Measurements from ENCODE around the gene GAREM1. TPM values are rescaled to one million over a fixed set of nuclear protein-coding genes. Genes with fewer than 3 reads are reported as not detected.

The GAREM1 gene
- total and polyA plus RNA-seq, 12 donors, result 3.5 to 69.5 (median 23.0) TPM

GRCh38 chr18:32298171-32298667 lies 172.5 kb downstream of the GAREM1 start:
- H3K27me3 ChIP-seq, result no peaks in the 10 kb centered on the region
- 69 to 74% (median 70%) methylated on average over 6 of the region's 6 CpGs for WGBS, 4 donors
- no peak overlapping the region for H3K4me3 ChIP-seq
- intact Hi-C loops (cut with DNase I), result no loop called here
- H3K36me3 ChIP-seq (replicated peaks in 1 of 2), result no peaks in the 10 kb centered on the region
- H3K27ac ChIP-seq, result no peak overlapping the region
- H3K4me1 ChIP-seq (replicated peaks in 1 of 2), result peaks cover 4 to 16% of the 10 kb centered on the region in 2 donors
- DNase-seq, result no peak
- TF ChIP-seq CTCF (IDR thresholded peaks at IDR 0.05) (no peak), POLR2A (IDR thresholded peaks at IDR 0.05) (no peak)
- no peaks in the 10 kb centered on the region for H3K9me3 ChIP-seq (replicated peaks in 1 of 3)

- 69 to 75% (median 72%) methylated on average over 5 of the region's 5 CpGs for WGBS, 4 donors
- no peak overlapping the region for H3K27ac ChIP-seq
These were observed 173.0 kb downstream of the GAREM1 start for GRCh38 chr18:32297579-32298170.

GRCh38 chr18:32296851-32297250 lies 173.8 kb downstream of the GAREM1 start:
- Histone ChIP-seq H3K36me3 (replicated peaks in 1 of 2) (no peaks in the 10 kb centered on the region), H3K27me3 (no peaks in the 10 kb centered on the region), H3K9me3 (replicated peaks in 1 of 3) (no peaks in the 10 kb centered on the region), H3K4me1 (replicated peaks in 1 of 2) (peaks cover 4 to 10% of the 10 kb centered on the region in 2 donors), H3K27ac (no peak overlapping the region), H3K4me3 (no peak overlapping the region)
- no peak for TF ChIP-seq POLR2A (IDR thresholded peaks at IDR 0.05)
- TF ChIP-seq CTCF (IDR thresholded peaks at IDR 0.05), result no peak
- WGBS, 4 donors, result 95 to 100% (median 97%) methylated on average over 2 of the region's 2 CpGs
- no peak for DNase-seq
- intact Hi-C loops (cut with DNase I), result no loop called here

More at GRCh38 chr18:32297579-32298170, 173.0 kb downstream of the GAREM1 start:
- intact Hi-C loops (cut with DNase I), result no loop called here
- Histone ChIP-seq H3K36me3 (replicated peaks in 1 of 2) (no peaks in the 10 kb centered on the region), H3K4me1 (replicated peaks in 1 of 2) (peaks cover 4 to 16% of the 10 kb centered on the region in 2 donors), H3K27me3 (no peaks in the 10 kb centered on the region), H3K9me3 (replicated peaks in 1 of 3) (no peaks in the 10 kb centered on the region), H3K4me3 (no peak overlapping the region)
- DNase-seq, result no peak
- TF ChIP-seq POLR2A (IDR thresholded peaks at IDR 0.05) (no peak), CTCF (IDR thresholded peaks at IDR 0.05) (no peak)

GRCh38 chr18:32295604-32296003 lies 175.1 kb downstream of the GAREM1 start:
- intact Hi-C loops (cut with DNase I), result no loop called here
- no peak overlapping the region for H3K27ac ChIP-seq

More at GRCh38 chr18:32295604-32296003, 175.1 kb downstream of the GAREM1 start:
- H3K27me3 ChIP-seq, result no peaks in the 10 kb centered on the region
- no peaks in the 10 kb centered on the region for H3K9me3 ChIP-seq (replicated peaks in 1 of 3)
- DNase-seq, result no peak
- WGBS, 4 donors, result 90 to 97% (median 95%) methylated on average over 3 of the region's 3 CpGs
- TF ChIP-seq CTCF (IDR thresholded peaks at IDR 0.05), result no peak
- no peak for TF ChIP-seq POLR2A (IDR thresholded peaks at IDR 0.05)
- H3K4me1 ChIP-seq (replicated peaks in 1 of 2), result no peaks in the 10 kb centered on the region
- no peak overlapping the region for H3K4me3 ChIP-seq
- no peaks in the 10 kb centered on the region for H3K36me3 ChIP-seq (replicated peaks in 1 of 2)
